Measurements from ENCODE around the gene SCG3.

The SCG3 gene

DNA sequence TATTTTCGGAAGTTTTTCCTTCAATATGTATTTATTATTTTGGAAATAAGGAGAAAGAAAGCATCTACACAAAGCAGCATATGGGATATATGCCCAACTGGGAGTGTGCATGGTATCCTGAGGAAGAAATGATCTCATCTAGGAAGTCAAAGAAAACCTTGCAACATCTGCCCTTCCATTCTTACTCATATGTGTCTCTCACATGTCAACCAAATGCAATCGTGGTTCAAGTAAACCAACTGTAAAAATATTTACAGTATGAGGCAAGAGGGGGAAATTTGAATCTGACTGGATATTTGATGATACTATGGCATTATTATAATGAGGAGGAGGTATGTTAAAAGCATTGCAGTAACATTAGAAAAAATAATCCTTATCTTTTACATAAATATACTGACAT is 3.2 kb upstream of the SCG3 start:
- no peak for DNase-seq (ENCODE audit: low read depth)

DNA sequence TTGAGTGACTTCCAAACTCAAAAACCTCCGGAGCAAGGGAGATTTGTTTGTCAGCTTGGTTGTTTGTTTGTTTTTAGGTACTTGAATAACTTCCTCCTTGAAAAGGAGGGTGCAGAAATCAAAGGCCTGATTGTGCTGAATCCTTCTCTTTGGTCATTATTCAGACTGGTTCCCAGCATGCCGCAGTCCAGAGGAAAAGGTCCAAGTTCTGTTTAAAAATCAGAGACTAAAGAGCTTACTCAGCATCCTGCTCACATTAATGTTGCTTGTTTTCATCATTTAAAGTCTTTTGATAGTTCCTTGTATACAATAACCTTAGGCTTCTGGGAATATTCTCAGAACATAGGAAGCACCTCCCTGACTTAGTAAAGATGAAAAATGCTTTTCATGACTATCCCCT is 982 bp upstream of the SCG3 start:
- DNase-seq (ENCODE audit: low read depth), result no peak

DNA sequence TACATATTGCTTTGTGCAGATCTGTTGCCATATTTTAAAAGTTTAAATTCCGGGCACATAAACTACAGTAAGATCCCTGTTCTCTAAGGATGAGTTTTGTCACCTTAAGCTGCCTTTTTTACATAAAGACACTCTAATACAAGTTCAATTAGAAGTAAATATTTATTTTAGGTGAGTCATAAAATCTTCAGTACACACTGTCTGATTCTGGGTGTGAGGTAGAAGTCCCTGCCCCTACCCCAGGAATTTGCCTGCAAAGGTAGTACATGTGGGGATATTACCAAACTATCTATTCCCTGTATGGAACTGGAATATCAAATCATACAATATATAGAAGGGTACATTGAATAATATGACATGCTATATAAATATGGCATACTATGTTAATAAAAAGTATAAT is 6.3 kb downstream of the SCG3 start:
- DNase-seq (ENCODE audit: low read depth), result no peak

DNA sequence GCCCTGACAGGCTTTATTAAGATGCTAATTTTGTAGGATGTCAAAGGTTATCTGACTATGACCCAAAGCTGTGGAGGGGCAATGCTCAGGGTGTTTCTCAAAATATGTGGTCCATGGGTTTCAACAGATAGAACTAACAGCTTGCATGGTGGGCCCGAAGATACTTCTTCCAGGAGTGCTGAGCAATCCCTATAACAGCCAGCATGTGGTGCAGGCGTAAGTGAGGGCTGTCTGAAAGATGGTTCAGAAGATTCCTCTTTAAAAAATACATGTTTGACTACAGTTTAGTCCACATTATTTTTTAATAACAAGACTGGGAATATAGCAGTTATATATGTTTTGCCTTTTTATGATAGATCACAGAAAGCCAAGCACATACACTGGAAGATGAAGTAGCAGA is 7.6 kb downstream of the SCG3 start:
- no peak for DNase-seq (ENCODE audit: low read depth)

DNA sequence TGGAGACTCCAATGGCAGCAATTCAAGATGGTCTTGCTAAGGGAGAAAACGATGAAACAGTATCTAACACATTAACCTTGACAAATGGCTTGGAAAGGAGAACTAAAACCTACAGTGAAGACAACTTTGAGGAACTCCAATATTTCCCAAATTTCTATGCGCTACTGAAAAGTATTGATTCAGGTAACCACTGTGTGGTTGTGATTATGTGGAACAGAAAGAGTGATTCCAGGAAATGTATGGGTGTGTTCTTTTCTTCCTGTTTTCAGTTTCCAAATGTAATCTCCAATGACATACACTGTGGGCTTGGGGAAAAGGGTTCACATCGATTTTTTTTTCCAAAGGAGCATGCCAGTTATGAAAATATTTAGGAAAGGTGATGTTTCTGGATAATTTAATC is 10.9 kb downstream of the SCG3 start:
- DNase-seq (ENCODE audit: low read depth), result no peak

DNA sequence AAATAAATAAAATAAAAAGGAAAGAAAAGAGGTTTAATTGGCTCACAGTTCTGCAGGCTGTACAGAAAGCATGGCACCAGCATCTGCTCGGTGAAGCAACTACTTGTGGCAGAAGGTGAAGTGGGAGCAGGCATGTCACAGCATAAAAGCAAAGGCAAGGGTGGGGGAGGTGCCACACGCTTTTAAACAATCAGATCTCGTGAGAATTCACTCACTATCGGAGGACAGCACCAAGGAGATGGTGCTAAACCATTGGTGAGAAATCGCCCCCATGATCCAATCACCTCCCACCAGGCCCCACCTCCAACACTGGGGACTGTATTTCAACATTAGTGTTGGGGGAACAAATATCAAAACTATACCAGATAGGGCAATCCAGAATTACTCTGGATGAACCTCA is 15.3 kb downstream of the SCG3 start:
- no peak for DNase-seq (ENCODE audit: low read depth)

DNA sequence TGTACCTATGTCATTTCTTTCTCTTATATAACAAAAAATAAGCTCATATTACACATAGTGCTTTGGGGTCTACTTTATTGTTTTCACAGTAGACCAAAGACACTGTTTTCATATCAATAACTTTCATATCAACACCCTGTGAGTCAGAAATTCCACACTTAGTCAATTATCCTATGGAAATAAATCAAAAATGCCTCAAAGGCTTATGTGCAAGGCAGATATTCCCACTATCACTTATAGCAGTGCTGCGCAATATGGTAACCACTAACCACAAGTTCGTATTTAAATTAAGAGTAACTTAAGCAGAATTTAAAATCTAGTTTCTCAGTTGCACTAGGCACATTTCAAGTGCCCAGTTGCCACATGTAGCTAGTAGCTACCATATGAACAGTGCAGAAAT is 15.9 kb downstream of the SCG3 start:
- DNase-seq (ENCODE audit: low read depth), result no peak

DNA sequence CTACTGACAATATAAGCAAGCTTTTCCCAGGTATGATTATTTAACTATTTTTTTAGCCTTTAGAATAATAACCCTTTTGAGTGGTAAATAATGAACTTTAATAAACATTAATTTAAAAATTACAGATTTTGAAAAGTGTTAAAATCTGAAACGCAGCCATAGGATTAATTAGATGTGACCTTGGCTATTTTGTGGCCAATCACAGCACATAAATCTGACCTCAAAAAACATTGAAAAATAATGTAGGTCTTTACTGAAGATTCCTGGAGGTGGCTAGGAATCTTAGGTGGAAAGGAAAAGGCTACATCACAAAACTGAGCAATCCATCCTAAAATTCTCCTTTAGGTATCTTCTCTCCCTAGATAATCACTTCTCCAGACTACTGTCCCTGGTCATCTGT is 18.1 kb downstream of the SCG3 start:
- DNase-seq (ENCODE audit: low read depth), result no peak

DNA sequence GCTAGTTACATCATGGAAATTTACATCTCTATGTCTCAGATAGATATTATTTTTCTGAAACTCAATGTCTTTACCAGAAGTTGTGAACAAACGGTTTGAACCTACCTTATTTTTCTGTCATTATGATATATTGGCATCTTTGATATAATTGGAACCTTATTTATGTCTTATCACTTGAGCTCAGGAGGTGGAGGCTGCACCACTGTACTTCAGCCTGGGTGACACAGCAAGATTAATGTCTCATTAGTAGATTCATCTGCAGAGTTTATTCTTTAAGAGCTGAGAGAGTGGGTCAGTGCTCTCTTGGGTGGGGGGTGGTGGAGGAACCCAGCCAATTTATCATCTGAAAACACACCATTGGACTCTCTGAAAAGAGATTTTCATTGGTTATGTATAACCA is 21.4 kb downstream of the SCG3 start:
- DNase-seq (ENCODE audit: low read depth), result no peak

DNA sequence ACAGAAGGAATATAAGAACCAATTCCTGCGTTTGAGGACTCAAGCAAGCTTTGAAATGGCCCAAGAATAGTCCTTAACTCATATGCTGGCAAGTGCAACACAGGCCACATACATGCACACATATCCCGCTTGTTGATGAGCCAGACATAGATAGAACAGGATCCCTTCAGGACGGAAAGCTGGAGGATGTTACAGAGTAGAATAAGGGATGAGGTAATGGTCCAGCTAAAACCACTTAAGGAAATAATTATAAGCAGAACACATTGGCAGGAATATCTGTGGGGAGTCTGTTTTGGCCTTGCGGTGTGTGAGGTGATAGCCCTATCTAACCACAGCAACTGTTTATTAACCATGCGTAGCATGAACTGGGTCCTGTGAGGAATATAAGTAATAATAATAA is 25.0 kb downstream of the SCG3 start:
- DNase-seq (ENCODE audit: low read depth), result no peak

DNA sequence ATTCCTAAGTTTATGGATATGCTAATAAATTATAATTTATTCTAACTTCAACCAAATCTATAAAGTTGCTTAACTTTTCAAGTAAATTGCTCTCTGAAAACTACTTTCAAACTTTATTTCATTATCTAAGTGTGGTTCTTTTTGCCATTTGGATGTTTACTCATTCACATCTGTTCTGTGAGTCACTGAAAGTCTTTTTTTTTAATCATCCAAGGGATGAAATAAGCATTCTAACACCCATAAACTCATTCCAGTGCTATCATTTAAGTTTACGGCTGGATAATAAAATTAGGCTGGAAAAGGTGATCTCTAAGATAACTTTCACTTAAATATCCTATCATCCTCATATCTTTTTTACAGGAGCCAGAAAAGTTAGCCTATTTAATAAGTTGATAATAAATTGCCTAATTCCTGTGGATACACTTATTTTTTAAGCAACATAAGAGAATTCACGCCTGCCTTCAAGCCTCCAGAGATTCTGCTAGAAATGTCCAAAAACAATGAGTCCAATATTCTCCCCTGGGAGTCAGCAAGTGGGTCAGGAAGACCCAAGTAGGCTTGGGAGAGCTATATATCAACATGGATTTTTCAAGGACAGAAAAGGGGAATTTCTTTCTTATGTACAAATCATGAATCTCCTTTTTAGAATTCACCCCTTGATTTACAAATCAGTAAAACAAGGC is 25.8 kb downstream of the SCG3 start:
- no peak for DNase-seq (ENCODE audit: low read depth)

DNA sequence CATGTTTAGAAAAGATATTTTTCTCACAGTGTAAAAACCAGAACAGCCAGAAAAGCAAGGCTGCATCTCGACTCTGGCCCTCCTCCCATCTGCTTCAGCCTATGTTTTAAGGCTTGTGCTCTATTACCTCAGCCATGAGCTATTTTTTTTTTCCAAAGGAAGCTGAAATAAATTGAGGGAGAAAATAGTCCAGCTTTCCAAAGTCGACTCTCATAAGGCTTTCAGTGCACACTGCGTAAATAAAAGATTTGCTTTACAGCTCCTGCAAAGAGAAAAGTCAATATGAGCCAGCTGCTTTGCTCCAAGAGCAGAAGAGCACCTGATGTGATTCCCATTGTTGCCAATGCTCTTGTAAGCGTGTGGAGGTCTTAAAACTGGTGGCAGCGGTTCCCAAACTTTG is 26.7 kb downstream of the SCG3 start:
- DNase-seq (ENCODE audit: low read depth), result no peak

DNA sequence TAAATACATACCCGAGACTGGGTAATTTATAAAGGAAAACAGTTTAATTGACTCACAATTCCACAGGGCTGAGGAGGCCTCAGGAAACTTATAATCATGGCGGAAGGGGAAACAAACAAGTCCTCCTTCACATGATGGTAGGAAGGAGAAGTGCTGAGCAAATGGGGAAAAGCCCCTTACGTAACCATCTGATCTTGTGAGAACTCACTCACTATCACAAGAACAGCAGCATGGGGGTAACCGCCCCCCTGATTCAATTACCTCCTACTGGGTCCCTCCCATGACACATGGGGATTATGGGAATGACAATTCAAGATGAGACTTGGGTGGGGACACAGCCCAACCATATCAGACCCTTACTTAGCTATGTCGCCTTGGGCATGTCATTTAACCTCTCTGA is 27.7 kb downstream of the SCG3 start:
- DNase-seq (ENCODE audit: low read depth), result no peak

DNA sequence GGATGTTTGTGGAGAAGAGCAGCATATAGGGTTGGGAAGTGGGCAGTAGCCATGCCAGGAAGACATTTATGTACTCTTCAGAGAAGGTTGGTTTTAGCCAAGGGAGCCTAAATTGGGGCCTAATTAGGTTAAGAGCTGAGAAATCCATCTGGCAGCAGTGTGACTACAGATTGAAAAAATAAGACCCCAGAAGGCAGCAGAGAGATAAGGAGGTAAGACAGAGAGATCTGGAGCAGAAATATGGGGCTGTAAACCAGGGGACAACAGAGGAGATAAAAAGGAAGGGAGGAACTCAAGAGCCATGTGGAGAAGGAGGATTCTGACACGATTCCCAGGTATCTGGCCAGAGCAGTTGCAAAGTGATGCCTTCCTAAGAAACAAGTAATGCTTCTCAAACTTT is 32.9 kb downstream of the SCG3 start:
- DNase-seq (ENCODE audit: low read depth), result no peak

DNA sequence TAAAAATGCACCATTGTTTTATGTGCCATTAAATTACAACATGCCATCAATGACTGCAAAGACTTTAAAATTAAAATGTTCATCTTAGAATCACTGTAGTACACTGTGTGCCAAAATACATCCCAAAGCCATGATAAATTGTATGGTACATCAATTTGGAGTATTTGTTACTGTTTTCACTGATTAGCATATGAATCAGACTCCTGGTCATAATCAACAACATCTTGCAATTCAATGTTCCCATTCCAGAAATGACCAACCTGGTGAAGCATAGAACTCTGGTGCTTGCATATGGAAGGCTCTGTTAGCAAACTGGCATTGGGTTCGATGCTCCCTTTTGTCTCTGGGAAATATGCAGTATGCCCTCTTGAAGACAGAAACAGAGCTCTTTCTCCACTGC is 33.6 kb downstream of the SCG3 start:
- DNase-seq (ENCODE audit: low read depth), result no peak

DNA sequence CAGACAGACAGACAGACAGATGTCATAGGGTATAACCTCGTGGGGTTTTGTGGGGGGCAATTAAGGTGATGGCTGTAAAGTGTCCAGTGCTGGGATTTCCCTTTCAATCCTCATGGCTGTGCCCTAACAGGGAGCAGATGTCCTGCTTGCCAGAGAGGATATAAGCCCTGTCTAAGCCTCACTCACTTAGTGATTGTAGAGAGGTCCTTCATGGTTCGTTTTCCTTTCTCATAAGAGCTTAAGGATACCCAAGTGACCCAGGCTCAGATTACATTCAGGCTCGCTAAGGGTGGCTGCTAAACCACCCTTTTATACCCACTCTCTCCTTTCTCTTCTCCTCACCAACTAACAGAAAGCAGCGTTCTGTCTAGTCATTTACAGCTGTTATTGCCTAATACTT is 36.9 kb downstream of the SCG3 start:
- DNase-seq (ENCODE audit: low read depth), result no peak

DNA sequence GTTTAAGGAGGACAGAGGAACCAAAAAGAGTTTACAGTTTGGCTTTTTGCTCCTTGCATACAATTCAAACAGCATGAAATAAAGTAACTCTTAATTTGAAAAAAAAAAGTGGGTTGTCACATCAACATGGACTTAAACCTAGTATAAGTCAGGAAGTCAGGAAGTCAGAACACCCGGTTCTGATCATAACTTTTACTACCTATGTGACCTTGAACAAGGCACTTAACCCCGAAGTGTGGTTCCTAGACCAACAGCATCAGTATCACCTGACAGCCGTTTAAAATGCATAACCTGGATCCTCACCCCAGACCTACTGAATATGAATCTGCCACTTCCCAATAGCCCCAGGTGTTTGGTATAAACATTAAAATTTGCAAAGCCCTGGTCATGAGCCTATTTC is 37.4 kb downstream of the SCG3 start:
- no peak for DNase-seq (ENCODE audit: low read depth)

DNA sequence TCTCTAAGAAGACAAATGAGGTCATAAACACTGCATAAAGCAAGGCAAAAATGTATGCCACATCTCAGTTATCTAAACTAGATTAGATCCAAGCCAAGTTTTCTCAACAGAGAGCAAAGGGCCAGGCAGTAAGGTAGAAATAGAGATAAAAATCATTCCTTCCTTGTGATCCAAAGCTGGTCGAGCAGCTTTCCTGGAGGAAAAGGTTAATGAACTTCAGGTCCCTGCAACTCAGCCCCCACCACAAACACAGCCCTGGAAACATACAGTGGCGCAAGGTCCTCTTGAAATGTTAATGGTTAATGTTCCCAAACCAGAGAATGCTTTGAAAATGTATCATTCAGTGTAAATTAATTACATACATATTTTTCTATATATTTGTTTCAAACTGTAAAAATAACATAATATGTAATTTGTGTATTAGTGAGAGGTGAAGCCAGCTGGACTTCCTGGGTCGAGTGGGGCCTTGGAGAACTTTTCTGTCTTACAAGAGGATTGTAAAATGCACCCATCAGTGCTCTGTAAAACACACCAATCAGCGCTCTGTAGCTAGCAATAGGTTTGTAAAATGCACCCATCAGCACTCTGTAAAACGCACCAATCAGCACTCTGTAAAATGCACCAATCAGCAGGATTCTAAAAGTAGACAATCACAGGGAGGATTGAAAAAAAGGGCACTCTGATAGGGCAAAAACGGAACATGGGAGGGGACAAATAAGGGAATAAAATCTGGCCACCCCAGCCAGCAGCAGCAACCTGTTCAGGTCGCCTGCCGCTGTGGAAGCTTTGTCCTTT is 39.1 kb downstream of the SCG3 start:
- no peak for DNase-seq (ENCODE audit: low read depth)

DNA sequence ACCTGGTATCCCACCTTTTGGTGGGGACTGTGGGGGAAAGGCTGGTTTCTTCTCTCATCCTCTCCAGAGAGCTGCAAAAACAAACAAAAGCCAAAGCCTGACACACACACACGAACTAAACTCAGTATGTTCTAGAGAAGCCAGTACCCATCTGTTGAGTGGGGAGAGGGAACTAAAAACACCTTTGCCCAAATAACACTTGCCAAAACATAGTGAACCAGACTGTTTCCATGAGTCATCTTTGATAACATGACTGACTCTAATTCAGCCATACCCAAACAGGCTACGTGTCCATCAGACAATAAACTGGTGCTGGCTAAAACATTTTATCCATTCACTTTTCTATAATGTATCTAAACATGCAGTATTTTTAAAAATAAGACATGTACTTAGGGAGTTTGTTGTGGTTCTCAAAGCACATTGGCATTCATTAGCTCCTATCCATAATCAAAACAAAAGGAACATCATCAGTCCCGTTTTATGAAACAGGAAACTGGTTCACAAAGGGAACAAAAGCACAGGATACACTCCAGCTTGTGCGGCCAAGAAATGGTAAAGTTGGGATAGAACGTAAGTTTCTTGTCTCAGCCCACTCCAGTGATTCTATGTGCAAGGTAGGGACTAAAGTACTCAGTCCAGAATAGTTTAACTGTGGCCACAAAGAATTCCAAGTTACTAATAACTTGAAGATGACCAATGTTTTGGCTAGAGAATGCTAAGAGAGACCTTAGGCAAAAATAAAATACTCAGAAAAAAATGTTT is 40.1 kb downstream of the SCG3 start:
- no peak for DNase-seq (ENCODE audit: low read depth)

DNA sequence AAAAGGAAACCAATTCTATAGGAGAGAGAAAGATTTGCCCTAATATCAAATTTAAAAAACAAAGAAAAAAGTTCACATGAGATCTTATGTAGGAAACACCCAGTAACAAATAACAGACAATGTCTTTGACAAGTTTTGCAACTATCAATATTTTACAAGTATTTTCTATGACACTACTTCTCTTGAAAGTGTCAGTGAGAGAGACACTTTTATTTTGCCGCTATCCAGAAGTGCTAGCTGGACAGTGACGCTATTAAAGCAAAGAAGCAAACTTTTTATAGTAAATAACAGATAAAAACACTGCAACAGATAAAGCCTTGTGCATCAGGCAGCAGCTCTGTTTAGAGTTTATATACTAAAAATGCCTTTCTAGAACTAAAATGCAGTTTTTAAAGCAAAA is 42.9 kb downstream of the SCG3 start:
- DNase-seq (ENCODE audit: low read depth), result no peak

DNA sequence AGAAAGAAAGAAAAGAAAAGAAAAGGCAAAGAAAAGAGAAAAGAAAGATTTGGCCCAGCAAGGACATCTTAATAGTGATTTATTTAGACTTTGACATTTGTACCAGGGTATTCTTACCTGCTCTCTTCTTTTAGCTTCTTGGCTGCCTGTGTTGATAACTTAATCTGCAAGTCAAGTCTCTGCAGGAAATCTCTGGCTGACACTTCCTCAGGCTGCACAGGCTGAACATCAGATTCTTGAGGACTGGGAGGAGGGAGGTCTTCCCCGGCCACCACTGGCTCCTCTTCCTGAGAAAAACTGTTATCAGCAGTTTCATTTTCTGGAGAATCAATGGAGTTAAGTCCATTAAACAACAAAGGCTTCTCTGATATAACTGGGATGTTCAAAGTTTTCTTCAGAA is 43.4 kb downstream of the SCG3 start:
- no peak for DNase-seq (ENCODE audit: low read depth)

DNA sequence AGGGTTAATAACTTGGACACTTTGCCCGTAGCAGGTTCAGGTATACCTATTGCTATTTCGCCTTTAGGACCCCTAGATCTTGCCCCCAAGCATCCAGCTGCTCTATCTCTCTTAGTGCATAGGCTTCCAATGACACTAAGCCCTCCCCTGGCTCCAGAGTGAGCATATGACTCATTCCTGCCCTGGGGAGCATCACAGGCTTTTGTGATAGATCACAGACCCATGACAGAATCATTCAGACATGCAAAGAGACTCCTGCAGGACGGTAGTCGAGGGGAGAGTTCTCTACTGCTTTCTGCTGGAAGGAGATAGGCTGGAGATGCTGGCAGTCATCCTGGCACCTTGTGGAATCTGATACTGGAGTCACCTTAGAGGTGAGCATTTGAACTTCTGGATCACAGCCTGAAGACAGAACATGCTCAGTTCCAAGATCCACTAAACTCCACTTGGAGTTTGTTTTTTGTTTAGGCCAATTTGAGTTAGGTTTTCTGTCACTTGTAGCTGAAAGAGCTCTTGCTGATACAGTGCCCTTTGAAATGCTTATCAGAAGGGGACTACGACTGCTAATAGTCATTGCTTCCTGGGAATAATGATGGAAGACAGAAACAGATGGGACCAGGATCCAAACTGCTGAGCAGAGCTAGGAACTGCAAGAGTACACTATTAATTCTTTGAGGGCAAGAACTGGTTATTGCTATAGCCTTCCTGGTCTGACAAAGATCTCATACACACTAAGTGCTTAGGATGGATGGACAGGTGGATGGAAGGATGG is 45.2 kb downstream of the SCG3 start:
- DNase-seq (ENCODE audit: low read depth), result no peak

Data from activated T-helper 1 cell treated with Interleukin-2 at 50 U/mL for 16 hours (primary cell).